ENCODE results near the gene C6orf15.
A peak's percentile ranks its signal among the peaks of the same experiment; 100 is the strongest.

Gene C6orf15

DNA sequence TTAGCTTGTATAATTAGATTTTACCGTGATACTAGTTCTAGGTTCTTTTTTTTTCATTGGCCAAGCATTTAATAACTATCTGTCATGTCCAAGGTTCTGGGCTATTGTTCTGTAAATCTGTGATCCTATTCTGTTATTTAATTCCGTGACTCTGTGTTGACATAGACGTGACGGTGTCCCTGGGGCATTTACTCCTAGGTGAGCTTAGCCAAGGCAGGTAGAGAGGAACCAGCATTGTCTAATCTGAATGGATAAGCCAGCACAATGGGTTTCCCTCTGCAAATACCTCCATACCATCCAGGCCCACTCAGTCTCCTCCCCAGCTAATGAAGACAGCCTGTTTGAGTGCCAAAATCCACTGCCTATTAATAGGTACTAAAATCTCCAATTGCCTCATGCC, 16.8 kb upstream of the C6orf15 start:
- DNase-seq, result no peak

DNA sequence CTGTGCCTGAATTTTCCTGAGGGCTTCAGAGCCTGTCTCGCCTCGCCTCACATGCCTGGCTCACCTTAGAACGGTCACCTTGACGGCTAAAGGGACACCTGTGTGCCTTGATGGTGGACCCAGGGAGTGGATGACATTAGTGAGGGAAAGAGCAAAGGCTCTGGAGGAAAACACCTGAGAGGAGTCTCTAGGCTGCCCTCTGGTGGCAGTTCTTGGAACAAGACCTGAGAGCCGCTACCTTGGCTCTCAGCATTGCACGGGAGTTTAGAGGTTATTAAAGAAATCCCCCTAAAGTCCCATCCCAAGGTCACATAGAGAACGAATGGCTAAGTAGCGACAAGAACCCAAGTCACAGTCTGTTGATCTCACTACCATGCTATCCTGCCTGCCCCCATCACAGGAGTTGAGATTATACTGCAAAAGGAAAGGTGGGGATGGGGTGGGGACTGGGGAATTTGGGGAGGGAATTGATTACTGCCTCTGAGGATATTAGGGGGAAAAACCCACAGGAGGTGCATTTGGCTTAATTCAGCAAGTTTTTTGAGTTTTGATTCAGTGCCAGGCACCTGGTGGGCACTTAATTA, 15.8 kb upstream of the C6orf15 start:
- peak; percentile 2 for DNase-seq

DNA sequence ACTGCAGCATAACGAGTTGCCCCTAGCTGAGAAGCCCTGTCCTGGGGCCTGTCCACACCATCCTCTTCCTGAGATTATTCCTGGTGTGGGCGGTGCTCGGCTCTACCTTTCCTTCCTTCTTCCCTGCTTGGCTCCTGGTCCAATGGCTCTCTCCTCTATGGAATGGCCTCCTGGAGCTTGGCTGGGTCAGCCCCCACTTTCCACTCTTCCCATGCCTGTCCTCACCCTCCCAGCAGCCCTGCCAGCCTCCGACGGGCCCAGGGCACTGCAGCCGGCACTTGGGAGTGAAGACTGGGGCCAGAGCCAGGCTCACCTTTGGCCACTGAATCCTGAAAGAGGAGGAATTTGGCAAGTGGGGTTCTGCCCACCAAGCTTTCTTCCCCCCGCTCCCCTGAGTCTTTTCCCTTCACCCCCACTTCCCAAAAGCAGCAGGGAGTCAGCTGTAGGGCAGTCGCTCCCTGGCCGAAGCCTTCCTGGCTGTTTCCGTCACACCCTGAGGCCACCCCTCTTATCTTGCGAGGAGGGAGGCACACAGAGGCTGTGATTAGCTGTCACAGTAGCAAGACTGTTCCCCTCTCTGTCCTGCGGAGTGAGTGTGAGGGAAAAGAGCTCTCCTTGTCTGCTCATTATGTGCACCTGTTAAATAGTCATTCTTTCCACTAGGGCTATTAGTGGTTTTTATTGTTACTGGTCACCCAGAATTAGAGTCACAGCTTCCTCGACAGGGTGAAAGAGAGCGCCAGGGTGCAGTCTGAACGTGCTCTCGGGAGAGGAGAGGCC, 14.2 kb upstream of the C6orf15 start:
- no peak for DNase-seq

DNA sequence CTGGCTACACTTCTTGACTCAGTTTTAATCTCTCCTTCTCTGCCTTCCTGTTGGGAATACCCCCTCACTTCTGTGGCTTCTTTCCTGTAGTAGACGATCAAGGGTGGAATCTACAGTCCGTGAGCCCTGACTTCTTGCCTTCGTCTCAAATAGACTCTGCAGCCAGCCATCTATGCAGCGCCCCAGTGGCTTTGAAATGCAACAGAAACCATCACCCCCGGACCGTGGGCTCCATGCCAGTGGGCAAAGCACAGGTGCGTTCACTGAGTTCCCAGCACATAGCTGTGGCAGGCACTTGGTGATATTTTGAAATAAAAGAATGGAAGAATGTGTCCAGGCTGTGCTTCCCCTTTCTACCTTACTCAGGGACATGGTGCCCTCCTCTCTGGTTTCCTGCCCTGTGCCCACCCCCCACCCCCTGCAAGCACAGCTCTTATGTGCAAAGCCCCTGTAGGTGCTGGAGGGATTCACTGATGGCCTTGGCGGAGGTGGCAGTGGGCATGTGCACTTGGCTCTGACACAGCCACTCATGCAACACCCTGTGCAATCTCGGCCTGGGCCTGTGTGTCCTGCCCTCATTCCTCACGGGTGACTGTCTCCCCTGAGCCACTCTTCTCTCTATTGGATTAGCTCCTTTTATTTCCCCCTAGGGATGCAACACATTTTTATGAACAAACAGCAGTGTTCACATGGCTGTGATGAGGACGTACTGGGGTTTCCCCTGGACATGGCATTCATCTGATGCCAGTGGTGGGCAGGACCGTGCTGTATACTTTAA, 13.4 kb upstream of the C6orf15 start:
- DNase-seq, result no peak

DNA sequence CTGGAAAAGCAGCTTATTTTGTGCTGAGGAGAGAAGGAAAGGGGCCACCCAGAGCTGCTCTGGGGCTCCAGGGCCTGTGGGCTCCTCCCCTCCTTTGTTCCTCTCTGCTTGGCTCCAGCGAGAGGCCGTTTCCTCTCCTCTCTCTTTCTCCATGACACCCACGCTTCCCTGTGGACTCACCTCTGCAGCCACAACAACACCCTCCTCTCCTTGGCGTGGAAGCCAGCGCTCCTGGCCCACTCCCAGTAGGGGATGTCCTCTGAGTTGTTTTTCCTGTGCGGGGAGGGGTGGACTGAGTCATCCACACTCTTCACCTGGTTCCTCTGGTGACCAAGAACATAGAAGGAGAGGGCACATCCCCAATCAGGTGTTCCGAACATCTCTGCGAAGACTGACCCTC, 12.8 kb upstream of the C6orf15 start:
- DNase-seq, result no peak

DNA sequence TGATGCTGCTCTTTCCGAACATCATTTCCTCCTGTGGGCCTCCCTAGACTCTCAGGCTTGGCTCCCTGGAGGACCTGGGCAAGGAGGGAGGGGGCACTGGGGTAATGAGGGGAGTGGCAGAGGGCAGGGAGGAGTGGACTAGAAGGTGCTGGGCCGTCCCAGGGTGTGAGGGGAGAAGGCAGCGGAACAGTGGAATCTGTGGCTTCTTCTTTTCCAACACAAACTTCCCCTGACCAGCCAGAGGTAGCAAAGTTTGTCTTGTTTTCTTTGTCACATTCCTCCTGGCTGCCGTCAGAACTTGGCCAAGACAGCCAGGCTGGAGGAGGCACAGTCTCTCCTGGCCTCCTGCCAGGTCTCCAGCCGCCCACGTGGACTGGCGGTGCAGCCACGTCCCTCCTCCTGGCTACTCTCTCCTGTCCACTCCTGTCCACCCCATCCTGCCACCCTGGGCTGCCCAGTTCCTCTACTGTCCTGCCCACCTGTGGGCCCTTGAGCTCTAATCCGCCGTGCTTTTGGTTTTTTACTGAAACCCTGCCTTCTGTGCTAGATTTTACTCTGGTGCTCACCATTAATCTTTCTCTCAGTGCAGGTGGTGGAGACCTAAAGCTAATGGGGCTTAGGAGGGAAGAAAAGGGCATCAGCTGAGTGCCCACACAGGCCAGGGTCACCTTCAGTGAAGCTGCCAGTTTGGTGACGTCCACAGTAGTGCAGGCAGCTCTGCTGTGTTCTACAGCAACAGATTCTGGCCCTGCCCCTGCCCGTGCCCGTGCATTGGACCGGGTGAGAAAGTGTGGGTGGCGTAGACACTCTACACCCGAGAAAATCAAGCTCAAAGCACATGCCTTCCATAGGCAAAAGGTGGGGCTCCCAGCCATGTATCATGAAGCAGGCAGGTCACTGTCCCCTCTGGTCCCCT, 10.7 kb upstream of the C6orf15 start:
- DNase-seq, result no peak

DNA sequence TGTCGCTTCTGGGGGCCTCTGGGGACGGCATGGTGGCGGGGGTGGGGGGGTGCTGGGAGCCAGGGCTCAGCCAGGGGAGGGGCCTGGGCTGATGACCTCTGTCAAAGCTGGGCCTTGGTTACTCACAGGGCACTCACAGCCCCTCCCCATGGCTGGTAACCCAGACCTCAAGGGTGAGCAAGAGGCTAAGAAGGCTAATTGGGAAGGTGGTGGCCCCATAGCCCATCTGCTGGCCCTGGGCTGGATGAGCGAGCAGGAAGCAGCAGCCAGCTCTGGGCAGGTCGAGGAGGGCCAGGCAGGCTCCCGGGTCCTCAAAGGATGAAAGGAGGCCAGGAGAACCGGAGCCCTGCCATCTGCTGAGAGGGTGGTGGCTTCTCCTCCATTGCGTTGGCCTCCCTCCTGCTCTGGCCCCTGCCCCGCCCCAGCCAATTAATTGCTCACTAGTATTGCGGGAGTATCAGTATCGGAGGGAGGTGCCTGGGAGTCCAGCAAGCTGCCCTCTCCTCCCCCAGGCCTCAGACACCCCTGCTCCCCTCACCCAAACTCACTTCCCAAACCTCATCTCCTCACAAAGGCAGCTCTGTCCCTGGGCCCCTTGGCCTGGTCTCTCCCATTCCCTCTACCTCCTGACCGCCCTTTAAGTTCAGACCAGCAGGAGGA, 8.9 kb upstream of the C6orf15 start:
- no peak for DNase-seq

DNA sequence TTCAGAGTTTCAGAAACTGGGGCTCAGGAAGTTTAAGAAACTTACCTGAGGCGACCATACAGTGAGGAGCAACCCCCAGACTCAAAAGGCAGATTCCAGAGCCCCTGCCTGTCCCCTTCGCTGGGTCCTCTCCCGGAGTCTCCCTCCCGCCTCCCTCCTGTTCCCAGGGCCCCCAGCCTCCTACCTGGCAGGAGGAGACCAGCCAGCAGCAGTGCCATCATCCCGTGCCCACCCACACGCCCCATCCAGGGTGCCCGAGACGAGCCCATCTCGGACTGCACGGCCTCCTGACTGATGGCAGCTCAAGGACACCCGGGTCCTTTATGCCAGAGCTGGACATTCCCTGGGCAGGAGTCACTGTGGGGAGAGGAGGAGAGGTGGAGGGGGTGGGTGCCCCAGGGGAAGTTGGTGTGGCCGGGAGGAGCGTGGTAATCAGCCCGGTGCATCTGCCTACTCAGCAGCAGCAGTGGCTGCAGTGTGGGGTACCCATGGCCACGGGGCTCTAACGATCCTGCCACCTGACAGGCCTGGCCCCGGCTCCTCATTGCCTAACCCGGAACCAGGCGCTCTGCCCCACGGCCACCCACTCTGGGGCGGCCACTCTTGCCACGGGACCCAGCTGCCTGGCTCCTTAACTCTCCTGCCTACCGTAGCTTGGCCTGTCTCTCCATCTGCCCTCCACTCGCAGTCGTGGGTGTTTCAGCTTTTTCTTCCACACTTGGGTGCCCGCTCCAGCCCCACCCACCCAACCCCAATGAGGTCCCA, 8.0 kb upstream of the C6orf15 start, which contains the start of gene CDSN:
Gene CDSN, minus strand, starts transcription at position 296 of the 765 bp plus-strand sequence. Its CDS starts 27 bp downstream, at position 269.
- no peak for DNase-seq

DNA sequence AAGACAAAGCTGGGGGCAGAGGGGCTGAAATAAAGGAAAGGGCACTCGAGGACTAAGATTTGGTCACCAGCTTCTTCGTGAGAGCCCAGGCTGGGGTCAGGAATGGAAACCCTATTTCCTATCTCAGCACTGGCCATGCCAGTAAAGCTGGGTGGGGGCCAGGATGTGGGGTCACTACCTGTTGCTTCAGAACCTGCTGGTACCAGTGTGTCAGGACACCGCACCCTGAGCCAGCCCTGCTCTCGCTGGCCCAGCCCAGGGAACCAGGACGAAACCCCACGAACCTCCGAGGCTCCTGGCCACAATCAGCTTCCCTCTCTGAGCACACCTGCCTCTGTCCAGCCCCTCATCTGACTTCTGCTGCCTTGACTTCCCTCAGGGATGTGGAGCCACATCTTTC, 5.8 kb upstream of the C6orf15 start:
- no peak for DNase-seq

DNA sequence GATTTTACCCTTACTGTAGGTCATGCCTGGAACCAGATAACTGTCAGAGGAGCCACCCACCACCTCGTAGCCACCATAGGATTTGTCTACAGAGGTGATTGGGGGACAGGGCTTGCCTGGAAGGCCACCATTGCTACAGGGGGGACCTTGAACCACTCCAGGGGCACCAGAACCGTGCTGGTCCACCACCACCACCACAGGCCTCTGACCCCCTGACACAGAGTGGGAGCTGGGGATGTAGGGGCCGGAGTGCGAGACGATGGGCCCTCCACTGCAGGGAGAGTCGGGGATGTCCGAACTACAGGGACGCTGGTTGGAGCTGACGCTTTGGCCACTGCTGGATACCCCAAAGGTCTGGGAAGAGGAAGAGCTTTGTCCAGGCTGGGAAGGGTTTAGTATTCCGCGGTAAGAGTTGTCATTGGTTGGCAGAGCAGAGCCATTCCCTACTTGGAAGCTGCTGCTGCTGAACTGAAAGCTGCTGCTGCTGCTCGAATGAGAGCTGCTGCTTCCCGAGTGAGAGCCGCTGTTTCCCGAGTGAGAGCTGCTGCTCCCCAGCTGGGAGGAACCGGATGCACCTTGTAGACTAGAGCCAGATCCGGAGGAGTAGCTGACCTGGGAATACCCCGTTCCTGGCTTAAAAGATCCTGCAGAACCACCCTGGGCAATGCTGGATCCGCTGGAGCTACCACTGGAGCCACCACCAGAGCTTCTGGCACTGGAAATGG, 4.4 kb upstream of the C6orf15 start:
- DNase-seq, result no peak

DNA sequence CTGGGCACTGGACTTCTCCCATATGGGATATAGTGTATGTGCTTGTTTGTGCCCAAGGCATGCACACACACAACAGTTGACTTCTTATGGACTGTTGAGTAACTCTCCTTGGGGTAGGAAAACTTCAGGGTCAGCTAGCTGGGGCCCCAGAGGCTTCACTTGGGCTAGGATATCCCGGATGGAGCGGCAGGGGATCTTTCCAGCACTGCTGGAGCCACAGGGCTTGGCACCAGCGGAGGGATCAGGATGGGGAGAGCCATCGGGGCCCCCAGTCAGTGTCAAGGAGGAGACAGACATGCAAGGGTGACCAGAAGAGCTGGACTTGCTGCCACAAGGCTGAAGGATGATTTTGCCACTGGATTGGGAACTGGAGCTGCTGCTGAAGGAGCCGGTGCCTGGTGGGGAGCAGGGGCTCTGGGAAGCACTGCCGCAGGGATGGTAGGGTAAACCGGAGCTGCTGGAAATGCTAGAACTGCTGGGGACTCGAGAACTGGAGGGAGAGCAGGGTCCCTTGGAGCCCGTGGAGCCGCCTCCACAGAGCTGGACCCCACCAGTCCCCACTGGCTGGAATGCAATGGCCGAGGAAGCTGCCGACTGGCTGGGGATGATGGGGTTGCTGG, 3.7 kb upstream of the C6orf15 start:
- DNase-seq, result no peak

DNA sequence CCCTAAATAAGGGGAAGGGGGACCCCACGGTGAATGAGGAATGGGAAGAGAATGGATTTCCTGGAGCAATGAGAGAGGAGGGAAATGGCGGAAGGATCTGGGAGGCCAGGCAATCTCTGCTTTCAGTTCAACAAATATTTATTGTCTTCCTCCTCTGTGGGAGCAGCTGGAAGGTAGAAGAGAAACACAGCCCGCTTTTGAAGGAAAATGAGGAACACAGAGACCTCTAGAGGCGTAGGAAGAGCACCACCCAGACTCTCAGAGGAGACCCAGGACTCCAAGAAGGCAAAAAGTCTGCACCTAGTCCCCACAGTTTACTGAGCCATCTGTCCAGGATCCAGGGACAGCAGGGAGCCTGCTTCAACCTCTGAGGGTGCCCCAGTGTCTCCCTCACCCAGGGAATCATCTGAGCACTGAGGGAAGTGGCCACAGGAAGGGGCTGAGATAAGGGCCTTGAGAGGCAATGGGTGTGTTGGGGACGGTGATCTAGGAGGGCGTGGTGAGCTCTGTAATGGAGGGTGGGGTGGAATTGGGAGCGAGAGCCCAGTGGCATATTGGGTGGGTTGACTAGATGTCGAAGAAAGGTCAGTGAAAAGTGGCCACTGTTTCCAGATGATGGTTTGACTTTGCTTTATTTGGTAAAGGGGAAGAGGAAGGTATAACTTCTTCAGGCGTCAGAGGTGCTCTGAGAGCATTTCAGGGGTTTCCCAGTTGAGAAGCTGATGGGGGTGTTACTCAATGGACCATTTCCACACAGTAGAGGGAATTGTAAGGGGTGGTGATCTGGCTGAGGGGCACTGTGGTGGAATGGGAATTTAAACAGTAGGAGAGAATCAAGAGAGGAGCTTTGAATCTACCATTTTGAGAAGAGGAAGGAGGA, 2.8 kb upstream of the C6orf15 start:
- no peak for DNase-seq

DNA sequence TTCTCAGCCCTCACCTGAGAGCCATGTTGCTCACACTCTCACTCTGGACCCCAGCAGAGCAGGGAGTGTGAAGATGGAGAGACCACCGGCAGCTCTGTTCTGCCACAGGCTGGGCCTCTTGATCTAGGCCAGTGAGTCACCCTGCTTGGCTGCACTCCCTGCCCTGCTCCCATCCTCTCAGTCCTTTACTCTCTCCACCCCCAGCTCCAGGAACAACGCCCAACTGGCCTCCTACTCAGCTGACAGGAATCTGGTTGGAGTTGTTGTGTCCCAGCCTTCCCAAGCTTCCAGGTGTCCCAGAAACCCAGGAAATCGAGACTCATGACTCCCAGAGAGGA, 2.1 kb upstream of the C6orf15 start, which contains the start of gene PSORS1C1:
Gene PSORS1C1, plus strand, starts transcription at position 260 of the 338 bp plus-strand sequence. CDS start 14,833 bp downstream, outside the sequence.
- no peak for DNase-seq

DNA sequence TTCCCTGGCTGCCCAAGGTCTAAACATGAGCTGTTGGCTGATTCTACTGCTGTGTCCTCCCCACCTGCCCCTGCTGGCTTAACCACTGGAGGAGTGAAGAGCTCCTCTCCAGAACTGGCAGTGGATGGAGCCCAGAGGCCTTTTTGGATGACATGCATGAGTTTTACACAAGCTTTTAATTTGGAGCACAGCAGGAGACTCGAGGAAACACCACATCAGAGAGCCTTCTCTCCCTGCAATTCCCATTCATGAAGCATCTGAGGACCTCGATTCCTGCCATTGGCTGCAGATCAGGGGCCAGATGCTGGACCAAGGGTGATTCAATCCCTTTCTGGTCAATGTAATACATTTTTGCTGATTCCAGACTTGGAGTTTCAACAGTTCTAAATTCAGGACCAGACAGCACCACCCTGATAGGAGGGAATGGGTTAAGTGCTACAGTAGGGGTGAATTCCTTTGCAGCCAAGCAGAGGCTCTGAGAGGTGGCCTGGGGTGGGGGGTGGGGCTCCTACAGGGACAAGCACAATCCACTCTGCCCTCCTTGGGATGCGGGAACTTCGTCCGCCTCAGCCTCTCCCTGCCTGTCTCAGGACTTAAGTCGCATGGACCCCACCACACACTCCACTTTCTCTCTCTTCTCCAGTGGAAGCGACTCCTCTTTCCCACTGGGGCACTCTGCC, 1.6 kb upstream of the C6orf15 start:
- DNase-seq, result no peak

DNA sequence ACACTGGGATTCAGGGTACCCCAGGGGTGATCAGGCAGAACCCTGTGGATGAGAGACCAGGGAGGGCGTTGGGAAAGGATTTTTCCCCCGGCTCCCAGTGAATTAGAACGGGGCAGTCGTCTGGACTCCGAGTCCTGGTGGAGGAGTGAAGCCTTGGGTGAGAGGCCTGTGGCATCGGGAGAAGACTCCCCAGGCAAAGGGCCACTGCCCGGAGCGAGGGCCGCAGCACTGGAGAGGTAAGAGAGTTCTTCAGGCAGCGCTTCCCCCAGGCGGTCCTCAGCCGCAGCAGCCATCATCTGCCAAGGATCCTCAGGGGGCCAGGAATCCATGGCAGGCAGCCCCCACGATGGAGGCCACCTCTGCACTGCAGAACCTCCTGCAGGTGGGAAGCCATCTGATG, 663 bp downstream of the C6orf15 start:
- DNase-seq, result no peak

DNA sequence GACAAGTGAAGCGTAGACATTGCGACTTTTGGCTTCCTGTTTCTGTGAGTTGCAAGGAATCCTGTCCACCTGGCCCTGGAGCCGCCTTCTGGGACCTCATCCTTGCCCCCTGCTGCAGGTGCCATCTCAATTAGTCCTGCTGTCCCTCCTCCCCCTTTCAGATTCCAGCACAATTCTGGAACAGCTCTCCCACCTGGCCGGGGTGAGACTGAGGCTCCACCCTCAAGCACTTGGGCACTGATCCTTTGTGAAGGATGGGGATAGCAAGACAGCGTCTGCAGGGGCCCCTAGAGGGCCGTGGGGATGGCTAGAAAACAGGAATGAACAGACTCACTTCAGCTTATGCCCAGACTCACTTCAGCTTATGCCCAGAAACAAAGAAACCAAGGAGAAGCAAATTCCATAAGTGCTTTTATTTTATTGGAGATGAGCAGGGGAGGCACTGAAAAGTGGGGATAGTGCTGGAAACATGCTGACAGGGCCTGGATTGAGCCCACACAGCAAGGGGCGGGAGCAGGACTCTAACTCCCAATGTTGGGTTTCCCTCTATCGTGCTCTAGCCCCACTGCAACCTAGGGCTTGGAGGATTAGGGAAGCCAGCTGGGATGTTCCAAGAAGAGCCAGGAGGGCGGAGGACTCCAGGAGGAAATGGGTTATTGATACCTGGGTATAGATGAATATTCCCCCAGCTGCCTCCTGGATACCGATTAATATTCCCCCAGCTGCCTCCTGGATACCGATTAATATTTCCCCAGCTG, 1.4 kb downstream of the C6orf15 start:
- DNase-seq, result no peak

DNA sequence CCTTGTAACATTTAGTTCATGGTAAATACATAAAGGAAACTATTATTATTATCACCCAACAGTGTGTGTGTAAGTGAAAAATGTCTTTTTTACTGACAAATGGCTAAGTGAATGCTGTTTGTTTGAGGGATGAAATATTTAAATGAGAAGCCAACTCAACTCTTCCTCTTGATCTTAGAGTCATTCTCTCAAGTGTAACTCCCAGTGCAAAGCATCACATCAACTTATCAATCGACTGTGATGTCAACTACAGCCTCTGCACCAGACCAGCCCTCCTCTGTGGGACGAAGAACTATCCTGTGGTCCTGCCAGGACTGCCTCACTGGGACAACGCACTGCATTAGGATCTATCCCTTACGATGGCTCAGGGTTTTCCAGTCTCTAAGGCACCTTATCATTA, 5.3 kb downstream of the C6orf15 start:
- DNase-seq, result no peak

DNA sequence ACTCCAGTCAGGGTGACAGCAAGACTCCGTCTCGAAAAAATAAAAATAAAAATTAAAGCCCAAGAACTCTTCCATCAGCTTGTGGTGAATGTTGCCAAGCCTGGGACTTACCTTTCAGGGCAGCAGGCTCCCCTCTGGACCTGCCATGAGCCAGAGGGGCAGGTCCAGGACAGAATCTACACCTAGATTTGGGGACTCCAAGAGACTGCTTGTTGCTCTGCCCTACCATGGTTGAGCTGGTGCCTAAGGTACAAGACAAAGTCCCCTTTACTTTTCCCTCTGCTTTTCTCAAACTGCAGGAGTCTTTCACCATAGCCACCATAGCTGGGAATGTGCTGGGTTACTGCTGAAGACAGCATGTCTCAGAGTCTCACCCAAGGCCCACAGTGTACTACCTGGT, 9.2 kb downstream of the C6orf15 start:
- DNase-seq, result no peak

Measured in NCI-H1092 treated with DMSO at 0.1 percent for 48 hours (cell line).